Panc1 (cell line): ENCODE measurements around the gene ZBTB22. TPM values are rescaled to one million over a fixed set of nuclear protein-coding genes. Genes with fewer than 3 reads are reported as not detected.
"Not testable (repeated sequence)": the region's sequence is repeated elsewhere in the genome, so short reads cannot be mapped to it uniquely, and the experiment has no call there.

Experiments
- ATAC-seq: fragments of 200-7000 bp; cut with Tn5 transposase; 2 replicates; pipeline ENCODE4 v1.9.1; 2020; ENCODE audit warnings: mild to moderate bottlenecking, moderate library complexity
- BruUV-seq: library from RNA; stranded (reverse); fragments of 400-500 nt; replicated peaks from 2 replicates; lab custom pipeline; 2021; lab: Mats Ljungman, UMichigan
- CTCF ChIA-PET: fragments of 300-600 bp; sonication (Branson Sonifier 250); formaldehyde crosslinking; loops from one replicate; lab custom pipeline; 2022; ENCODE audit warnings: antibody characterized with exemption; lab: Charles Lee
- POLR2A ChIA-PET: fragments of 300-600 bp; sonication (Branson Sonifier 250); formaldehyde crosslinking; loops from one replicate; lab custom pipeline; 2022; ENCODE audit warnings: antibody characterized with exemption; lab: Charles Lee
- DNase-seq: peaks from one replicate; pipeline ENCODE4 v3.0.0-alpha.2; 2010; ENCODE audit warnings: low read depth, low spot score
- H3K27ac ChIP-seq: 2 replicates; pipeline ENCODE4 v1.5.1; 2011; ENCODE audit warnings: mild to moderate bottlenecking, low read length, inconsistent platforms
- H3K27me3 ChIP-seq: fragments of 200-500 bp; sonication (Bioruptor generic); 2 replicates; pipeline ENCODE4 v1.6.0; 2014; ENCODE audit warnings: low read length, inconsistent platforms; ENCODE audit not compliant: control insufficient read depth, insufficient read depth
- H3K36me3 ChIP-seq: fragments of 200-500 bp; sonication (Bioruptor generic); 2 replicates; pipeline ENCODE4 v1.5.1; 2014; ENCODE audit warnings: inconsistent platforms, mild to moderate bottlenecking, low read length, moderate library complexity; ENCODE audit not compliant: control insufficient read depth, insufficient read depth
- H3K4me1 ChIP-seq: 2 replicates; pipeline ENCODE4 v1.5.1; 2011; ENCODE audit warnings: inconsistent platforms, mild to moderate bottlenecking, low read length, moderate library complexity; ENCODE audit not compliant: control insufficient read depth, insufficient read depth
- H3K4me3 ChIP-seq, 2 experiments: 2 replicates each; pipeline ENCODE4 v1.5.1; 2011 to 2012; ENCODE audit warnings: low read depth in 2 of 2, low read length in 2 of 2, mild to moderate bottlenecking in 2 of 2, inconsistent platforms in 1 of 2, moderate library complexity in 1 of 2
- H3K9me3 ChIP-seq: fragments of 200-500 bp; sonication (Bioruptor generic); 2 replicates; pipeline ENCODE4 v1.5.1; 2014; ENCODE audit warnings: low read depth, mild to moderate bottlenecking, inconsistent platforms, low read length, moderate library complexity; ENCODE audit not compliant: control insufficient read depth, insufficient read depth
- CTCF ChIP-seq: fragments of 450-650 bp; IDR thresholded peaks from 2 replicates; pipeline ENCODE4 v1.5.1; 2017; ENCODE audit warnings: mild to moderate bottlenecking
- POLR2AphosphoS5 ChIP-seq: IDR thresholded peaks from 2 replicates; pipeline ENCODE4 v1.6.1; 2012; ENCODE audit warnings: mild to moderate bottlenecking, low read depth, low read length, moderate library complexity
- REST ChIP-seq, 2 experiments: IDR thresholded peaks; 2 replicates each; pipeline ENCODE4 v1.6.1; 2011 to 2012; ENCODE audit warnings: low read depth in 2 of 2, control low read depth in 1 of 2, low read length in 1 of 2, mild to moderate bottlenecking in 1 of 2, moderate library complexity in 1 of 2; ENCODE audit not compliant: insufficient read depth in 1 of 2
- SIN3A ChIP-seq: IDR thresholded peaks from 2 replicates; pipeline ENCODE4 v1.6.1; 2012; ENCODE audit warnings: low read depth, mild to moderate bottlenecking, low read length, moderate library complexity, borderline replicate concordance; ENCODE audit not compliant: insufficient read depth
- TCF7L2 ChIP-seq: IDR thresholded peaks from 2 replicates; pipeline ENCODE4 v1.6.1; 2011; ENCODE audit warnings: mild to moderate bottlenecking, low read depth, low read length, inconsistent platforms
- in situ Hi-C: cut with HindIII; loops from 2 replicates; pipeline ENCODE4 v1.10.0; 2016; ENCODE audit warnings: low sequenced_read_pairs, low pct_unique_long_range_greater_than_20kb
- intact Hi-C: fragments of 100-400 bp; cut with micrococcal nuclease; formaldehyde crosslinking; loops from one replicate; pipeline ENCODE4 v1.10.0; 2022; ENCODE audit not compliant: unreplicated experiment
- total RNA-seq: library from RNA; stranded (reverse); gene quantifications from one replicate; pipeline ENCODE4 v1.2.1, GENCODE V29; 2021; ENCODE audit not compliant: unreplicated experiment

The ZBTB22 gene
- total RNA-seq, 1 experiment from 2014 or later, result 16.0 TPM

- intact Hi-C loops, result no loop called here
- TF ChIP-seq SIN3A (no peak), CTCF (no peak), REST (IDR thresholded peaks at IDR 0.05; ENCODE audit: insufficient read depth in 1 of 2, low read depth in 2 of 2, low read length in 1 of 2) (no peak), TCF7L2 (no peak), POLR2AphosphoS5 (no peak)
- DNase-seq, result no peak
- Histone ChIP-seq H3K27ac (peak overlapping the region; percentile 95), H3K36me3 (peaks cover 13% of the 10 kb centered on the region), H3K9me3 (no peaks in the 10 kb centered on the region), H3K4me3 (peak overlapping the region; percentile 91 to 97), H3K4me1 (peaks cover 19% of the 10 kb centered on the region), H3K27me3 (no peaks in the 10 kb centered on the region)
- BruUV-seq, result TSS peak; percentile 90
- CTCF ChIA-PET, result interaction anchor here (0.6 to 1.6 kb wide), 2 partner anchors 11 to 43 kb away, joined by 4 to 5 read pairs; partner anchors contain the start of gene B3GALT4
- POLR2A ChIA-PET, result interaction anchor here (0.7 to 1.9 kb wide), 2 partner anchors 10 to 342 kb away, joined by 9 to 11 read pairs; partner anchors contain the start of gene B3GALT4
- peak; percentile 3; the same call in 1 of the 2 replicates for ATAC-seq
- in situ Hi-C loops, result no loop called here
Measured at GRCh38 chr6:33288141-33288920, 29.2 kb downstream of the ZBTB22 start.

GRCh38 chr6:33286946-33287914 is 30.3 kb downstream of the ZBTB22 start:
- H3K4me1 ChIP-seq, result peaks cover 19% of the 10 kb centered on the region
- intact Hi-C loops, result no loop called here
- no peaks in the 10 kb centered on the region for H3K9me3 ChIP-seq
- no peak for TF ChIP-seq TCF7L2
- no peak for TF ChIP-seq REST (IDR thresholded peaks at IDR 0.05; ENCODE audit: insufficient read depth in 1 of 2, low read depth in 2 of 2, low read length in 1 of 2)
- TF ChIP-seq SIN3A, result no peak
- in situ Hi-C loops, result no loop called here
- DNase-seq (no peak), ATAC-seq (no peak)
- no peaks in the 10 kb centered on the region for H3K27me3 ChIP-seq
- H3K4me3 ChIP-seq, result peak overlapping the region in 1 of 2 experiments; percentile 91; a peak in 2 of 4 replicates
- no TSS peak for BruUV-seq
- ChIA-PET CTCF (no interaction called here), POLR2A (no interaction called here)
- no peak overlapping the region; the same call in 1 of the 2 replicates for H3K27ac ChIP-seq
- peaks cover 13% of the 10 kb centered on the region for H3K36me3 ChIP-seq

- POLR2A ChIA-PET, intact Hi-C loops, H3K9me3 ChIP-seq, CTCF ChIA-PET, BruUV-seq, H3K27ac ChIP-seq, in situ Hi-C loops, H3K4me3 ChIP-seq, ATAC-seq, H3K27me3 ChIP-seq, DNase-seq: not testable (repeated sequence)
- Histone ChIP-seq H3K4me1 (peaks cover 12% of the 10 kb centered on the region), H3K36me3 (peaks cover 11% of the 10 kb centered on the region)
Measured at GRCh38 chr6:33285214-33285613, 32.3 kb downstream of the ZBTB22 start.
